GM19328 (cell line): Measurements from ENCODE around the gene FIZ1.

Experiments
- ATAC-seq: cut with Tn5 transposase; IDR thresholded peaks from one replicate; pipeline ENCODE4 v1.9.1; 2021; ENCODE audit warnings: mild to moderate bottlenecking, moderate library complexity; ENCODE audit not compliant: unreplicated experiment

The FIZ1 gene

GRCh38 chr19:55635856-55636440, 36.6 kb upstream of the FIZ1 start:
- ATAC-seq = no peak

GRCh38 chr19:55635334-55635717, 36.0 kb upstream of the FIZ1 start:
- no peak for ATAC-seq

- ATAC-seq = no peak
These were observed 34.5 kb upstream of the FIZ1 start for GRCh38 chr19:55633861-55634260.

- peak; percentile 47 for ATAC-seq
These were observed 33.1 kb upstream of the FIZ1 start for GRCh38 chr19:55632463-55632834.

GRCh38 chr19:55626350-55626749, 27.0 kb upstream of the FIZ1 start:
- no peak for ATAC-seq

GRCh38 chr19:55625004-55625326, 25.6 kb upstream of the FIZ1 start:
- ATAC-seq = no peak

GRCh38 chr19:55624109-55625003, 25.0 kb upstream of the FIZ1 start, which contains the start of gene ZNF784:
Gene ZNF784, minus strand, starts transcription at chr19:55624566. Its CDS starts 5 bp downstream, at chr19:55624561.
- ATAC-seq = peak; percentile 51

- no peak for ATAC-seq
These were observed 24.2 kb upstream of the FIZ1 start for GRCh38 chr19:55623561-55623960.

- ATAC-seq = no peak
These were observed 23.8 kb upstream of the FIZ1 start for GRCh38 chr19:55623130-55623529.

- no peak for ATAC-seq
These were observed 23.1 kb upstream of the FIZ1 start for GRCh38 chr19:55622242-55622969.

GRCh38 chr19:55621673-55622231, 22.4 kb upstream of the FIZ1 start:
- no peak for ATAC-seq

GRCh38 chr19:55621205-55621672, 21.9 kb upstream of the FIZ1 start:
- no peak for ATAC-seq

- ATAC-seq = no peak
These were observed 21.3 kb upstream of the FIZ1 start for GRCh38 chr19:55620410-55621204.

- ATAC-seq = no peak
These were observed 20.0 kb upstream of the FIZ1 start for GRCh38 chr19:55619286-55619685.

- no peak for ATAC-seq
These were observed 19.1 kb upstream of the FIZ1 start for GRCh38 chr19:55618426-55618825.

- ATAC-seq = no peak
These were observed 18.1 kb upstream of the FIZ1 start for GRCh38 chr19:55617426-55617825.

- no peak for ATAC-seq
These were observed 17.1 kb upstream of the FIZ1 start for GRCh38 chr19:55616395-55616875.

GRCh38 chr19:55615543-55616394, 16.5 kb upstream of the FIZ1 start:
- no peak for ATAC-seq

- ATAC-seq = no peak
These were observed 15.6 kb upstream of the FIZ1 start for GRCh38 chr19:55614711-55615542.
